GM19463 (cell line): ENCODE measurements around the gene UNC5A.

Source experiments
- ATAC-seq: cut with Tn5 transposase; IDR thresholded peaks from one replicate; pipeline ENCODE4 v1.9.1; 2021; ENCODE audit warnings: mild to moderate bottlenecking, moderate library complexity; ENCODE audit not compliant: unreplicated experiment

Gene UNC5A

DNA sequence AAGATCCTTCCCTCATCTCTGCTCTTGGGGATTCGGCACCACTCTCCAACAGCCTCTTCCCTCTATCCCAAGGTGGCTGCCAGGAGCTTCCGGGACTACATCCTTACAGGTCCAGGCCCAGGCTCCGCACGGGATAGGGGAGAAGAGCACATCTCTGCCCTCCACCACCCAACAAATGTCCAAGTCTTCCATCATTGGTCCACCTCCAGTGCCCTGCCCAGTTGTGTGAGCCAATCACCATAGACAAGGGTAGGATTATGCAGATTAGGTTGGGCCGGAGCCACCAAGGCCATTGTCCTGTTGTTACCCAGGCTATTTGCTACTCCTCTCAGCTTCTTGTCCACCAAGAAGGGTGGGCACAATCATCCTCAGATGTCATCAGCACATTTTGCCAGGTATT is 9.1 kb downstream of the UNC5A start:
- ATAC-seq: no peak

DNA sequence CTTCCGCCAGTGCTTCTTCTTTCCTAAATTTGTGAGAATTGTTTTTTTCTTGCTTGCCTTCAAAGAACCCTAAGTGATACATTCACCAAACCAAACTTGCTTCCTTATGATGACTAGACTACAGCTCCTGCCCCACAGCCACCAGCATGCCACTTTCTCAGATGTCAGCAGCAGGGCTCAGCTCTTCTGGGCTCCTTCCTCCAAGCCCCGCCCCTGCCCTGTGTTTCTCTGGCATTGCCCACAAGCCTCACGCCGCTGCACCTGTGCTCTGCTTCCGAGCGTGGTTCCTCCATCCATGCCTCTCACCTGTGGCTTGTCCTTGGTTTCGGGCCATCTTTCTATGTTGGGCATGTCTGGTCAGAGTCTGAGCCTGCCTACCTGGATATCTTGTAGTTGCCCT is 10.6 kb downstream of the UNC5A start:
- ATAC-seq: no peak

- ATAC-seq: no peak
Measured at GRCh38 chr5:176821441-176821840, 11.1 kb downstream of the UNC5A start.

DNA sequence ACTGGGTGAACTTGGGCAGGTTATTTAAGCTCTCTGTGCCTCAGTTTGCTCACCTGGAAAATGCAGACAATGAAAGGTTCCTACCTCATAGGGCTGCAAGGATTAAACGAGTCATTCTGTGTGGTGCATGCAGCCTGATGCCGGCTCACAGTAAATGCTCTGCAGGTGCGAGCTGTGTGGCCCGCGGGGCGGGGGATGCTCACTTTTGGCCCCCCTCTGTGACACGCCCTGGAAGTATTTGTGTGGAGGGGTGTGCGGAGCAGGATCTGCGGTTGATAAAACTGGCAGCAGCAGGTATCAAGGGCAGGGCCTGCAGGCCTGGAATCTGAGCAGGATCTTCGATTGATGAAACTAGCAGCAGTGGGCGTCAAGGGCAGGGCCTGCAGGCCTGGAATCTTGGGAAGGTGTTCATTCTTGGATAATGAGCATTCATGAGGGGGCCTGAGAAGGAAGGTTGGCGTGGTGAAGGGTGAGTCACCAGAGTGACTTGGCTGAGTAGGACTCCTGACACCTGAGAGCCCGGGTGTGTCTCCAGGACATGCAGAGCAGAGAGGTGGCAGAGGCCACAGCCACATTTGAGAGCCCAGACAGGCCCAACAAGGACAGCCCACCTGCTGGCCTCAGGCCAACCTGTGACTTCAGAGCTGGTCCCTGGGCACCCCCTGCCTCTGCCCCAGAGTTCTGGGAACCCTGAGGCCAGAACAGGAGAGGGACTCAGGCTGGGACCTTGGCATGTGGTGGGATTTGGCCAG is 11.9 kb downstream of the UNC5A start:
- no peak for ATAC-seq

- ATAC-seq: no peak
Measured at GRCh38 chr5:176822793-176823481, 12.6 kb downstream of the UNC5A start.

DNA sequence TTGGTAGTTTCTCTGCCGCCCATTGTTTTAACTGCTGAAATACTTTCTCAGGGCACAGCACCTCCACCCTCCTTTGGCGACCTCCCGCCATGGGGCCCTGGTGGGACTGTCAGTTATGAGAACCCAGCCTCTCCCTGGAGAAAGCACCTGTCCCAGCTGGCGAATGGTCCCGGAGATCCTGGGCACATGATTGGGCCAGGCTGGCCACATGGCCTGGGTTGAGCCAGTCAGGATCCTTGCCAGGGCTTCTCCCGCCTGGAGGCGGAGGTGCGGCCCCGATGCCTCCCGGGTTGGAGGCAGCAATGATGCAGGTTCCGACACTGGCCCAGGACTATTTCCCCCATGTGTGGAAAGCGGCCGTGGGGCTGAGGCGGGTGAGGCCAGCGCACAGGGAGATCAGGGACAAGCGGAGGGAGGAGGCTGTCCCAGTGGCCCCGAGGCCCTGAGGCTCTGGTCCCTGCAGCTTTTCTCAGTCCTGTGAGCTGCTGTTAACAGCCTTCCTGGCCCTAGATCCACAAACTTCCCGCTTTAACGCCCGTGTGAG is 13.6 kb downstream of the UNC5A start:
- ATAC-seq: no peak

DNA sequence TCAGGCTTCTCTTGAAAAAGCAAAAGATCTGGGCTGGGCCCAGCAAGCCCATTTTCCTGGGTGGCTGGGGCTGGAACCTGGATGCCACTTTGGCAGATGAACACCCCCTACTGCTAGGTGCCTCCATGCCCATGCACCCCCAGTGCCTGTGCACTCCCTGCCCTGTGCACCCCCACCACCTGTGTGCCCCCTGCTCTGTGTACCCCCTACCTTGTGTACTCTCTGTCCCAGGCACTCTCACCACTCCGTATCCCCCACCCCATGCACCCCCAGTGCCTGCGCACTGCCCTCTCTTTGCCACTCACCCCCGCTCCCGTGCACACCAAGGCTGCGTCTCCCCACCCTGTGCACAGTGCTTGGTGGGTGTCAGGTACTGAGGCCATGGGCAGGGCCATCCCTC is 14.2 kb downstream of the UNC5A start:
- ATAC-seq: no peak

DNA sequence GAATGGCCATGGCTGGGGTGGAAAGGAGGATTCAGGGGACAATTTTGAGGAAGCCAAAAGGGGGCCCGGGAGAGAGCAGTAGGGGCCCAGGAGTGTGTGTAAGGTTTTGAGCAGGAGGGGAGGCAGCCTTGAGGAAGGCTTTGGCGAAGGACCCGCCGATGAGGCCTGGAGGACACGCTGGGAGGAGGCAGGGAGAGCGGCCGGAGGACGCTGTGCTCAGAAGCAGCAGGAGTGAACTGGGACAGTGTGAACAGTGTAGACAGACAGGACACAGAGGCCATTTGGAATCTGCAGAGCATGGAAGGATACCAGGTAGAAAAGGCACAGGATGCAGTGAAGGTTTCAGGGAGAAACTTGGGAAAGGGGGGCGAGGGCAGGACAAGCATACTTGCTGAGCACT is 14.9 kb downstream of the UNC5A start:
- no peak for ATAC-seq

DNA sequence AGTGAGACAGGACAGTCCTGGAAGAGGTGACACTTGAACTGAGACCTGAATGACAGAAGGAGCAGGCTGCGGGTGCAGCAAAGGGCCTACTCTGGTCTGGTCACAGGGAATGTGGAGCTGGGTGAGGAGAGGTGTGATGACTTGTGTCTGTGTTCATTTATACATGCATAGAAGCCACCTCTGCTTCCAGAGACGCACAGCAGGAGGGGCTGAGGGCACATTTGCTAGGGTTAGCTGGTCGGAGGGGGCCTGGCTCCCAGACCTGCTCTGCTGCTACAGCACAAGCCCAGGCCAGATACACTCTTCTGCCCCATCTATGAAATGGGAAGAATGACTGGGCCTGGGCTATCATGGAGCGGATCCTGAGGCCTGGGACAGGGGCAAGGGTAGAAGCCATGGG is 15.6 kb downstream of the UNC5A start:
- no peak for ATAC-seq

DNA sequence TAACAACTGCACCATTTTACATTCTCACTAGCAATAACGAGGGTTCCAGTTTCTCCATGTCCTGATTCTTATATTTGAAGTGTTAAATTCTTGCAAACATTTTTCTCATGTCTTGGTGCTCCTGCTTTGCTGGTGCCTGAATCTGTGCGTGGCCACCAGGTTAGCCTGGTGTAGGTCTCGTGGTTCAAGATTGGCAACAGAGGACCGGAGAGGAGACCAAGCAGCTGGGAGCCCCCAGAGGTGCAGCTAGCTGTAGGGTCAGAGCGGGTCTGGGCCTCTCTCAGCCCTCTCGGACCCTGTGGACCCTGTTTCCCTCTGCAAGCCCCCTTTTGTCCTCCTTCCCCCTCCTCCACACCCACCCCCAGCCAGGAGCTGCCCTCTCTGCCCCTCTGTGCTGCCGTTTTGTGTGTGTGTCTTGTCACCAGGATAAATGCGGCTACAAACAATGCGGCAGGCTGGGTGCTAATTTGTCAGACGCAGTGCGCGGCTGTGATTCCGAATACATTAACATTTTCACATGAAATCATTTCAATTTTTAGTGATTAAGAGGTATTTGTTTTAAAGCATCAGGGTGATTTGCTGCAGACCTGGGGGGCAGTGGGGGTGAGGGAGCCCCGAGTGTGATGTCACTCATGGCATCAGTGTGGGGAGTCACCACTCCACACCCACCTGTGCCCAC is 17.5 kb downstream of the UNC5A start:
- ATAC-seq: no peak

DNA sequence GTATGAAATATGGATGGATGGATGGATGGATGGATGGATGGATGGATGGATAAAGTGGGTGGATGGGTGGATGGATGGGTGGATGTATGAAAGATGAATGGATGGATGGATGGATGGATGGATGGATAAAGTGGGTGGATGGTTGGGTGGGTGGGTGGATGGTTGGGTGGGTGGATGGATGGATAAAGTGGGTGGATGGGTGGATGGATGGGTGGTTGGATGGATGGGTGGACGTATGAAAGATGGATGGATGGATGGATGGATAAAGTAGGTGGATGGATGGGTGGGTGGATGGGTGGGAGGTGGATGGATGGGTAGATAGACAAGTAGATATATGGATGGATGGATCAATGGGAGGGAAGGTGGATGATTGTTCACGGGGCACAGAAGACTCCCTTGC is 19.0 kb downstream of the UNC5A start:
- ATAC-seq: no peak

- ATAC-seq: no peak
Measured at GRCh38 chr5:176830422-176830994, 20.1 kb downstream of the UNC5A start.

DNA sequence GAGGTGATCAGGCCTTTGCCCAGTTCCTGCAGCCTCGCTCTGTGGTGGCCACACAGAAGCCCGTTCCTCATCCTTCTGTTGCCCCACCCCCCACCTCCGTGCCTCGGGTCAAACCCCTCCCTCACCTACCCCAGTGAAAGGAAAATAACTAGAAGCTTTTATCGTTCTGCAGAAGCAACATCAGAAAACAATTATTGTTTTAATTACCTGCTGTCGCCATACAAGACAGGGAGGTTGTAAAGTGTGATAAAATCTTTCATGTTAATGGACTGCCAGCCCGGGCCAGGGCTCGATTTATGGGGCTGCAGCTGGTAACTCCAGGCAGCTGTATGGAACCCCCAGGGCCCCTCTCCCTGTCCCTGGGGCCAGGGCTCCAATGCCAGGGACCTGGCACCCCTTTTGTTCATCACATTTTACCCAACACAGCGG is 20.6 kb downstream of the UNC5A start:
- ATAC-seq: no peak

- ATAC-seq: no peak
Measured at GRCh38 chr5:176831425-176831824, 21.1 kb downstream of the UNC5A start.

DNA sequence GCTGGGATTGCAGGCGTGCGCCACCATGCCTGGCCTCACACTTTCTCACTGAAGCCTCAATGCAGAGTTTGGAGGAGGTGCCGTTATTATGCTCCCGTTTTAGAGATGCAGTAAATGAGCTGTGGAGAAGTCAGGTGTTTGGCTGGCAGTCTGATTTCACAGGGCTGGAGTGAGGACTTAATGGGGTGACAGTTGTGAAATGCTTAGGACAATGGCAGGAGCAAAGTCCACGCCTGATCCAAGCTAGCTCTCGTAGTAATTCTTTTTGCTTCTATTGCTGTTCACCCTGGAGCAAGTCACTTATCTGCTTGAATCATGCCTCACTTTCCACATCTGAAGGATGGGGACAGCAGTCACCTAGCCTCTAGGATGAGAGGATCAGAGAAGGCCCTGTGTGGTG is 21.8 kb downstream of the UNC5A start:
- ATAC-seq: no peak

- ATAC-seq: no peak
Measured at GRCh38 chr5:176833286-176833685, 22.9 kb downstream of the UNC5A start.

GRCh38 chr5:176835918-176836317 is 25.6 kb downstream of the UNC5A start:
- ATAC-seq: no peak

GRCh38 chr5:176836811-176837706 is 26.7 kb downstream of the UNC5A start:
- no peak for ATAC-seq

- ATAC-seq: no peak
Measured at GRCh38 chr5:176837707-176838115, 27.4 kb downstream of the UNC5A start.

GRCh38 chr5:176843673-176844072 is 33.3 kb downstream of the UNC5A start:
- no peak for ATAC-seq
